MV-4-11 (cell line): ENCODE measurements around the gene PLSCR4.
"Not testable (repeated sequence)": the region's sequence is repeated elsewhere in the genome, so short reads cannot be mapped to it uniquely, and the experiment has no call there.

ENCODE experiments used
- DNase-seq: peaks from one replicate; lab custom pipeline; 2025; lab: John Stamatoyannopoulos, UW

Gene PLSCR4, protein sequence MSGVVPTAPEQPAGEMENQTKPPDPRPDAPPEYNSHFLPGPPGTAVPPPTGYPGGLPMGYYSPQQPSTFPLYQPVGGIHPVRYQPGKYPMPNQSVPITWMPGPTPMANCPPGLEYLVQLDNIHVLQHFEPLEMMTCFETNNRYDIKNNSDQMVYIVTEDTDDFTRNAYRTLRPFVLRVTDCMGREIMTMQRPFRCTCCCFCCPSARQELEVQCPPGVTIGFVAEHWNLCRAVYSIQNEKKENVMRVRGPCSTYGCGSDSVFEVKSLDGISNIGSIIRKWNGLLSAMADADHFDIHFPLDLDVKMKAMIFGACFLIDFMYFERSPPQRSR

DNA sequence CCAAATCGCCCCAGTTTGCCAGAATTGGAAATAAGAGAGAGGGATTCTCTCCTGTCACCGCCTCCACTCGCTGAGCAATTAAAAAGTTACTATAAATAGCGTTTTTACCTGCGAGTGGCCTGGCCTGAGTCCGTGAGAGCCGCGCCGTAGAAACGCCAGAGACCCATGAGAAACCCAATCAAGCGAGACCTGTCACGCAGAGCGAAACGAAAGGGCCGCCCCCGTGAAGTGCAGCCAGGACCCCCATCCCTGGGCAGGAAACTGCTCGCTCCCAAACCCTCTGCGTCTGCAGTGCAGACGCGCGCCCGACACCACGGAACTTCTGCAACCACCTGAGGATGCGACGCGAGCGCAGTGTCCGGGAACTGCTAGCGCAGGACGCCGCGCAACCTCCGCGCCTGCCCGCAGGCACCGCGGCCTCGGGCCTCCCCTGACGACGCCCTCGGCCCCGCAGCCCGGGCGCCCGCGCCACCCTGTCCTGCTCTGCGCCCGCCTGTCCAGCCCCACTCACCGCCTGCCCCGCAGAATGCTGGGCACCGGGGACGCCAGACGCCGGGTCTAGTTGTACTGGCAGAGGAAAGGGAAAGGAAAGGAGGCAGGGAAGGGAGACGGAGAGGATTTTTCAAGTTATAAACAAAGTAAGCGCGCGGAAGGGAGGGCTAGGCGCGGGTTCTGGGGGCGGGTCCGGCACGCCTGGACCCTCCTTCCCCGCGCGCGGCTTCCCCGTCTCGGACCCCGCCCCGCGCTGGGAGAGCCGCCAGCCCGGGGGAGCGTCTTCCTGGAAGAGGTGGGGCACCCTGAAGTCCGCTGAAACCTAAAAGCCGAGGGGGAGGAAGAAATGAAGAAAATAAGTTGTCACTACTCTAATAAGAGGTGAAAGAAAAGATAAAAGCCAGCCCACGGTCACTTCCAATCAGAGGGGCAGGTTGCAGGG, at the start of gene PLSCR4:
PLSCR4 (minus strand) TSS at position 657 of the 934 bp plus-strand sequence. CDS start 29,034 bp downstream, outside the sequence.
- no peak for DNase-seq

GRCh38 chr3:146293401-146293800, 42.5 kb upstream of the PLSCR4 start:
- DNase-seq, result not testable (repeated sequence)

DNA sequence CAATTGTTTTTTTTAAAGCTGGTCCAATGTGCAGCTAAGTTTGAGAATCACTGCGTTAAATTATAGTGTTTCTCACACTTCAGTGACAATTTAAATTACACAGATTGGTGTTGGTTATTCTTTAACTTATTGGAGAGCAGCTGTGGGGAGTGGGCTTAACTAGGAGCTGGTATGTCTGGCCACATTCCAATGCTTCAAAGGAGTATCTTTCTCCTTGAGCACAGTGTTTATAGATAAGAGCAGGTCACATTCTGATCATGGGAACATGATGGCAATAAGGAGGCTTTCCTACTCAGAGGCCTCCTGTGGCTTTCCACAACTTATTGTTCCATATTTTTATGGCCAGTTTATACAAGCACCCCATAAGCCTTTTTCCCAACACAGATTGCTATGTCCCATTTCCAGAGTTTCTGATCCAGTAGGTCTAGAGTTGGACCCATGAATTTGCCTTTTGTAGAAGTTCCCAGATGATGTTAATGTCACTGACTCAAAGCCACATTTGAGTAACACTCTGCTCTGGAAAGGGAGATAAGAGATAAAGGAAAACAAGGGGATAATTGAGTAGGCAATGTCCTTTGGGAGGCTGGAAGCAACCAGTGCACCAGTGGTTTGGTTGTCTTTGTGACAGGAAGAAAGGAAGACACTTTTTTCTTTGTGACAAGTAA, 33.0 kb upstream of the PLSCR4 start:
- DNase-seq, result no peak

- DNase-seq, result no peak
Observed at GRCh38 chr3:146280864-146281263, 30.0 kb upstream of the PLSCR4 start.

DNA sequence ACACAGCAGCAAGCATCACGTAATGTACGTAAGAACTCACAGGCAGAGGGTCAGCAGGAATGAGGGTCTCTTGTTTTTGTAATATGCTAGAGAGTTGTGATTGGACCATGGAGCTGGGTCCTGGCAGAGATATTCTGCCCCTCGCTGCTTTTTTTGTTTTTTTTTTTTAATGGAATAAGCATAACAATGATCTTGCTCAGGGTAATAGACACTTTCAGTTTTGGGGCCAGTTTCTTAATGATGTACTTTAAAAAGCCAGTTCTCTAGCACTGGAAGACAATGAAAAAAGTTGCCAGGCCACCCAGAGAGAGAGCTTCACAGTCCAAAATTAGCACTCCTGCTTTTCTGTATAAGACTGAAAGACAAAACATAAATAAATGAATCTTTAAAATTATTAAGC, 29.0 kb upstream of the PLSCR4 start:
- no peak for DNase-seq

- no peak for DNase-seq
Observed at GRCh38 chr3:146279013-146279412, 28.1 kb upstream of the PLSCR4 start.

DNA sequence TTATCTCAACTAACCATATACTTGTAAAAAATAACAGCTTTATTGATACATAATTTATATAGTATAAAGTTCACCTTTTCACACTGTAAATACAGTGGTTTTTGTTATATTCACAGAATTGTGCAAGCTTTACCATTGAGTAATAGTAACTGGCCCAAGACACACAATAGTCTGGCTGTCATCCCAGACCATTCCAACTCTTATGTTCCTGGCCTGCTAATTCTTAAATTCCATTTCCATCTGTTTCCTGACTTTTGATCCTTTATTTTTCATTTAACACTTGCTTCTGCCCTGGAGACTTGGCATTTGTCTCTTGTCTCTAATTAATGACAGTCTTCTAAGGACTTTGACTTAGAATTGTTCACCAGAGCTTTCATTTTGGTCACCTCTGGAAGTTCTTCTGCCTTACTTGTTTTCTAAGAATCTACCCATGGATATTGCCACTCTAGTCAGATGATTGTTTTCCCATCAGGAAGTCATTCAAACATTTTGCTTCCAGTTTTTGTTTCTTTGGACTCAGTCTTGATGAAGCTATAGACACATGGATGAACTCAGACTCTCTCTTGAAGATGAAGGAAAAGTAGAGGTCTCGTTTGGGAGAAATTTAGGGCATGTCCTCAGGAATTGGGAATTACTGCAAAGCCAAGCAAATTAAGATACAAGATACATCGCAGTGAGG, 27.2 kb upstream of the PLSCR4 start:
- DNase-seq, result no peak

DNA sequence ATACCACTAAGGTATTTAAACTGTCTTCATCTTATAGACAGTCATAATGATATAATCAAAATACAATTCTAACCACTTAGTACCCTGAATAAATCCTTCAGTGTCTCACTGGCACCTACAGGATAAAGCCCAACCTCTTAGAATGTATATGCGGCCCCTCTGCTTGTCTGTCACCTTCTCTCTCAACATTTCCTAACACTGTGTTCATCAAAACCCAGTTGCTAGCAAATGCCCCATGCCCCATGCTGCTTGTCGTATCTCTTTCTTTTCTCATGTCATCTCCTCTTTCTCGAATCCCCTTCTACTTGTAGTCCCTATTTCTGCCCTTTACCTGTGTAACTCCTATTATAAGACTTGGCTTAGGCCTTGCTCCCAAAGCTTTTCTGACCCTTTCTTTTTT, 24.6 kb upstream of the PLSCR4 start:
- DNase-seq, result no peak

DNA sequence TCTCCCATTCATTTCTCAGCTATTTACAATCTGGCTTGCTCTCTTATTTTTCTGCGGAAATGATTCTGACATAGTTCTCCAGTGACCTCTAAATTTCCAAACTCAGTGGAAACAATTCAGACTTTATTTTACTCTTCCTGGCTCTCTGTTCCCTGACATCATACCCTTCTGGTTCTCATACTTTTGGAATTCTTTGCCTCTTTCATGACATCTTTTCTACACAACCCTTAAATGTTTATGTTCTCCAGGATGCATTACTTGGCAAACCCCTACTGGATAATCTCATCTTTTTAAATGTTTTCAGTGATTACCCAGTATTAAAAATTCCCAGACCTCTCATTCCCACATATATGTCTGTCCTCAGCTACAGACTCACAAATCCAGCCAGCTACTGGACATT, 23.9 kb upstream of the PLSCR4 start:
- no peak for DNase-seq

DNA sequence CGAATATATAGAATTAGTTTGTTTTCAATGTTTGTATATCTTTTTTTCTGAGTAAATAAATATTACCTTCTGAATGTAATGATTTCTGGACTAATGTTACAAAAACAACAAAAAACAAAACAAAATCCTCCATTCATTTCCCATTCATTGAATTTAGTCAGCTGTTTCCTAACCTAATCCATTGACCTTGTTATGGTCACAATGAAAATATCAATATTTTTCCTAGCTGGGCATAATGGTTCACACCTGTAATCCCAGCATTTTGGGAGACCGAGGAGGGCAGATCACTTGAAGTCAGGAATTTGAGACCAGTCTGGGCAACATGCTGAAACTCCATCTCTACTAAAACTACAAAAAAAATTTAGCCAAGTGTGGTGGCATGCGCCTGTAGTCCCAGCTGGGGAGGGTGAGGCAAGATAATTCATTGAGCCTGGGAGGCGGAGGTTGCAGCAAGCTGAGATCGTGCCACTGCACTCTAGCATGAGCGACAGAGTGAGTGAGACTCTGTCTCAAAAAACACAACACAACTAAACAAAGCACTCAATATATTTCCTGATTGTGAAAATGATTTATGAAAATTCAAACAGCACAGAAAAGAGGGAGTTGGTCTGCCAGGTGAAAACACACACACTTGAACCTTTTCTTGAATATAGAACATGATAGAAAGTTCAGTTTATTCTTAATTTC, 23.0 kb upstream of the PLSCR4 start:
- DNase-seq, result no peak

- no peak for DNase-seq
Observed at GRCh38 chr3:146271180-146271579, 20.3 kb upstream of the PLSCR4 start.

DNA sequence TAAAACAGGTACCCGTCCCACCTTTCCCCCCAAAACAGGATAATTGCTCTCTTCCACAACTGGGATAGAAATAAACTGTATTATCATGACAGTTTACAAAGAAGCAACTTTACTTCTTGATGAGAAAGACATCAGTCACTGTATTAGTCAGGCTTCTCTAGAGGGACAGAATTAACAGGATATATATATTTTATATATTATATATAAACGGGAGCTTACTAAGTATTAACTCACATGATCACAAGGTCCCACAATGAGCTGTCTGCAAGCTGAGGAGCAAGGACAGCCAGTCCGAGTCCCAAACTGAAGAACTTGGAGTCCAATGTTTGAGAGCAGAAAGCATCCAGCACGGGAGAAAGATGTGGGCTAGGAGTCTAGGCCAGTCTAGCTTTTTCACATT, 18.4 kb upstream of the PLSCR4 start:
- DNase-seq, result no peak

- no peak for DNase-seq
Observed at GRCh38 chr3:146268535-146269219, 17.8 kb upstream of the PLSCR4 start.

GRCh38 chr3:146265720-146266119, 14.8 kb upstream of the PLSCR4 start:
- no peak for DNase-seq

- no peak for DNase-seq
Observed at GRCh38 chr3:146262371-146263110, 11.6 kb upstream of the PLSCR4 start.

GRCh38 chr3:146259880-146260589, 9.1 kb upstream of the PLSCR4 start:
- DNase-seq, result no peak

DNA sequence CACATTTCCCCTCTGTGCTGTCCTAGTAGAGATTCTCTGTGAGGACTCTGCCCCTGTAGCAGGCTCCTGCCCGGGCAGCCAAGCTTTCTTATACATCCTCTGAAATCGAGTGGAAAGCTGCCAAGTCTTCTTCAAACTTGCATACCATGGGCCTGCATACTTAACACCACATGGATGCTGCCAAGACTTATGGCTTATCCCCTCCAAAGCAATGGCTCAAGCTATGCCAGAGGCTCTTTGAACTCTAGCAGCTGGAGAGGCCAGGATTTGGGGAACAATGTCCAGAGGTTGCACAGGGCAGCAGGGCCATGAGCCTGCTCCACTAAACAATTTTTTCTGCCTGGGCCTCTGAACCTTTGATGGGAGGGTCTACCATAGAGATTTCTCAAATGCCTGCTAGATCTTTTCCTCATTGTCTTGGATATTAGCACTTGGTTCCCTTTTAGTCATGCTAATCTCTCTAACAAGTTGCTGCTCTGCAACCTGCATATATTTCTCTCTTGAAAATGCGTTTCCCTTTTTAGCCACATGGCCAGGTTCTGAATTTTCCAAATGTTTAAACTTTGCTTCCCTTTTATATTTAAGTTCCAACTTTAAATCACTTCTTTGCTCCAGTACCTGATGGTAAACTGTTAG, 6.1 kb upstream of the PLSCR4 start:
- DNase-seq, result no peak

DNA sequence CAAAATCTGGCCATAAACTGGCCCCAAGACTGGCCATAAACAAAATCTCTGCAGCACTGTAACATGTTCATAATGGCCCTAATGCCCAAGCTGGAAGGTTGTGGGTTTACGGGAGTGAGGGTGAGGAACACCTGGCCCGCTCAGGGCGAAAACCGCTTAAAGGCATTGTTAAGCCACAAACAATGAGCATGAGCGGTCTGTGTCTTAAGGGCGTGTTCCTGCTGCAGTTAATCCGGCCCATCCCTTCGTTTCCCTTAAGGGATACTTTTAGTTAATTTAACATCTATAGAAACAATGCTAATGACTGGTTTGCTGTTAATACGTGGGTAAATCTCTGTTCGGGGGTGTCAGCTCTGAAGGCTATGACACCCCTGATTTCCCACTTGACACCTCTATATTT, 1.5 kb upstream of the PLSCR4 start:
- not testable (repeated sequence) for DNase-seq

DNA sequence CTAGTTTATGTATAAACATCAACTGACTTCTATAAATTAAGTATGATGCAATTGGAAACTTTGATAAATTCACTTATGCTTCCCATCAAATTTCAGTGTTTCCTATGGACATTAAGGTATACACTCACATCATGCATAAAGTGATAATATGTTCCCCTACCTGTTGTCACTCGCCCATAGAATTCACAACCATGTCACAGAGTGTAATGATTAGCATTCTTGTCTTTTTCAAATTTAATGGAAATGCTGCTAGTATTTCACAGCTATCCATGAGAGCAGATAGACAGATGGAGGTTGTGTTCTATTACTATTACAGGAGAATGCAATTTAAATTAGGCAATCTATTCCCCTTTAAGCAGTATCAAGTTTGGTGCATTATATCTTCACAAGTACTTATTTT, 984 bp downstream of the PLSCR4 start:
- no peak for DNase-seq
